ENCODE data around the gene EXOC2. TPM values are rescaled to one million over a fixed set of nuclear protein-coding genes. Genes with fewer than 3 reads are reported as not detected.
A peak's percentile ranks its signal among the peaks of the same experiment; 100 is the strongest.
"Not testable (repeated sequence)": the region's sequence is repeated elsewhere in the genome, so short reads cannot be mapped to it uniquely, and the experiment has no call there.

The EXOC2 gene
- total and polyA plus RNA-seq, 8 donors: 2.5 to 10.3 (median 6.4) TPM

DNA sequence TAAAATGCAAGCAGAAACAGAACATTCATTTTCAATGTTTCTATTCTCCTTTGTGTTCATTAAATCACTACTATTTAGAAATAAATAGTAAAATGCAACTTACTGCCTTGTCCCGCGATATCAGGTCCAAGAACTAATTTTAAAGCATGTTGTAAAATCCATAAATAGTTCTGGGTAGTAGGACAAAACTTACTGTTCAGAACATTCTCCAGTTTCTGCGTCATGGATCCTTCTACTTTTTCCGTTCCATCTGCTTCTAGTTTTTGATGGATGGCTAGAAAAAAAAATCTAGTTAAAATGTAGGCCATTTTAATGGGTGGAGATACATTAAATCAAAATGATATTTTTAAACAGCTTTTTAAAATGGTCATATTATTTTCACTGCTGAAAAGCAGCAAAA, 83.0 kb downstream of the EXOC2 start:
- no peak for DNase-seq
- Histone ChIP-seq H3K27ac (no peak overlapping the region), H3K9me3 (no peaks in the 10 kb centered on the region), H3K27me3 (no peaks in the 10 kb centered on the region), H3K4me1 (no peaks in the 10 kb centered on the region), H3K4me3 (no peak overlapping the region), H3K36me3 (no peaks in the 10 kb centered on the region)
- ATAC-seq: no peak
- TF ChIP-seq, protein P1, sequence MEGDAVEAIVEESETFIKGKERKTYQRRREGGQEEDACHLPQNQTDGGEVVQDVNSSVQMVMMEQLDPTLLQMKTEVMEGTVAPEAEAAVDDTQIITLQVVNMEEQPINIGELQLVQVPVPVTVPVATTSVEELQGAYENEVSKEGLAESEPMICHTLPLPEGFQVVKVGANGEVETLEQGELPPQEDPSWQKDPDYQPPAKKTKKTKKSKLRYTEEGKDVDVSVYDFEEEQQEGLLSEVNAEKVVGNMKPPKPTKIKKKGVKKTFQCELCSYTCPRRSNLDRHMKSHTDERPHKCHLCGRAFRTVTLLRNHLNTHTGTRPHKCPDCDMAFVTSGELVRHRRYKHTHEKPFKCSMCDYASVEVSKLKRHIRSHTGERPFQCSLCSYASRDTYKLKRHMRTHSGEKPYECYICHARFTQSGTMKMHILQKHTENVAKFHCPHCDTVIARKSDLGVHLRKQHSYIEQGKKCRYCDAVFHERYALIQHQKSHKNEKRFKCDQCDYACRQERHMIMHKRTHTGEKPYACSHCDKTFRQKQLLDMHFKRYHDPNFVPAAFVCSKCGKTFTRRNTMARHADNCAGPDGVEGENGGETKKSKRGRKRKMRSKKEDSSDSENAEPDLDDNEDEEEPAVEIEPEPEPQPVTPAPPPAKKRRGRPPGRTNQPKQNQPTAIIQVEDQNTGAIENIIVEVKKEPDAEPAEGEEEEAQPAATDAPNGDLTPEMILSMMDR (IDR thresholded peaks at IDR 0.05): no peak
- intact Hi-C loops (cut with DNase I): no loop called here
- FAIRE-seq: no peak
- WGBS, 2 donors: 94 to 97% methylated on average over 4 of the region's 4 CpGs

- H3K4me3 ChIP-seq: no peak overlapping the region
- no peaks in the 10 kb centered on the region for H3K4me1 ChIP-seq
- H3K27me3 ChIP-seq: no peaks in the 10 kb centered on the region
- TF ChIP-seq, protein P1 (IDR thresholded peaks at IDR 0.05): no peak
- FAIRE-seq (no peak), DNase-seq (no peak), ATAC-seq (no peak)
- 82 to 91% methylated on average over 14 of the region's 14 CpGs for WGBS, 2 donors
- H3K36me3 ChIP-seq: no peaks in the 10 kb centered on the region
- intact Hi-C loops (cut with DNase I): no loop called here
- no peak overlapping the region for H3K27ac ChIP-seq
- H3K9me3 ChIP-seq: no peaks in the 10 kb centered on the region
These were observed 86.0 kb downstream of the EXOC2 start for GRCh38 chr6:606829-607379.

GRCh38 chr6:605895-606294, 87.0 kb downstream of the EXOC2 start:
- DNase-seq; H3K27ac ChIP-seq; H3K4me1 ChIP-seq; H3K9me3 ChIP-seq; FAIRE-seq; ATAC-seq; intact Hi-C loops (cut with DNase I); H3K36me3 ChIP-seq; H3K4me3 ChIP-seq; H3K27me3 ChIP-seq: not testable (repeated sequence)
- 87 to 92% methylated on average over 5 of the region's 5 CpGs for WGBS, 2 donors

GRCh38 chr6:604579-604978, 88.4 kb downstream of the EXOC2 start:
- Histone ChIP-seq H3K9me3 (no peaks in the 10 kb centered on the region), H3K4me3 (no peak overlapping the region), H3K4me1 (no peaks in the 10 kb centered on the region), H3K36me3 (no peaks in the 10 kb centered on the region), H3K27me3 (no peaks in the 10 kb centered on the region), H3K27ac (no peak overlapping the region)
- 96 to 97% methylated on average over 15 of the region's 15 CpGs for WGBS, 2 donors
- ATAC-seq (no peak), FAIRE-seq (no peak), DNase-seq (peak in 1 of 6 donors; percentile 76)
- TF ChIP-seq, protein P1 (IDR thresholded peaks at IDR 0.05): no peak
- intact Hi-C loops (cut with DNase I): no loop called here

- Histone ChIP-seq H3K4me3 (no peak overlapping the region), H3K4me1 (no peaks in the 10 kb centered on the region), H3K27ac (no peak overlapping the region), H3K9me3 (no peaks in the 10 kb centered on the region), H3K27me3 (no peaks in the 10 kb centered on the region), H3K36me3 (no peaks in the 10 kb centered on the region)
- ATAC-seq: no peak
- intact Hi-C loops (cut with DNase I): no loop called here
- DNase-seq: no peak
- WGBS, 2 donors: 96 to 98% methylated on average over 6 of the region's 6 CpGs
- no peak for FAIRE-seq
- TF ChIP-seq, protein P1 (IDR thresholded peaks at IDR 0.05): no peak
These were observed 89.7 kb downstream of the EXOC2 start for GRCh38 chr6:603265-603664.

Measured in pancreas (tissue), 10 donors.